KOPT-K1 (cell line): ENCODE results near the gene RBM5.

ENCODE experiments used
- H3K27ac ChIP-seq: fragments of 200-600 bp; sonication (generic); 2 replicates; pipeline ENCODE4 v1.5.1; 2016; ENCODE audit warnings: antibody characterized with exemption, mild to moderate bottlenecking, low read depth, low read length; ENCODE audit not compliant: poor library complexity, severe bottlenecking
- H3K36me3 ChIP-seq: fragments of 200-600 bp; sonication (generic); 2 replicates; pipeline ENCODE4 v1.5.1; 2017; ENCODE audit warnings: antibody characterized with exemption, mild to moderate bottlenecking, low read length, moderate library complexity; ENCODE audit not compliant: insufficient read depth
- H3K9me3 ChIP-seq: fragments of 200-600 bp; sonication (generic); 2 replicates; pipeline ENCODE4 v1.5.1; 2017; ENCODE audit warnings: antibody characterized with exemption, low read length, mild to moderate bottlenecking; ENCODE audit not compliant: insufficient read depth, poor library complexity, severe bottlenecking

Gene RBM5

GRCh38 chr3:50157827-50158529 lies 69.3 kb downstream of the RBM5 start:
- H3K36me3 ChIP-seq: no peaks in the 10 kb centered on the region
- no peaks in the 10 kb centered on the region for H3K9me3 ChIP-seq
- no peak overlapping the region for H3K27ac ChIP-seq

- Histone ChIP-seq H3K27ac (no peak overlapping the region), H3K36me3 (no peaks in the 10 kb centered on the region), H3K9me3 (no peaks in the 10 kb centered on the region)
These were observed 69.9 kb downstream of the RBM5 start for GRCh38 chr3:50158530-50159146.

- no peaks in the 10 kb centered on the region for H3K36me3 ChIP-seq
- no peaks in the 10 kb centered on the region for H3K9me3 ChIP-seq
- no peak overlapping the region for H3K27ac ChIP-seq
These were observed 71.9 kb downstream of the RBM5 start for GRCh38 chr3:50160561-50160983.

GRCh38 chr3:50161320-50161719 lies 72.6 kb downstream of the RBM5 start:
- H3K36me3 ChIP-seq: no peaks in the 10 kb centered on the region
- no peak overlapping the region for H3K27ac ChIP-seq
- H3K9me3 ChIP-seq: no peaks in the 10 kb centered on the region

- H3K27ac ChIP-seq: no peak overlapping the region
- H3K36me3 ChIP-seq: no peaks in the 10 kb centered on the region
- no peaks in the 10 kb centered on the region for H3K9me3 ChIP-seq
These were observed 73.5 kb downstream of the RBM5 start for GRCh38 chr3:50162034-50162883.

- H3K9me3 ChIP-seq: no peaks in the 10 kb centered on the region
- H3K27ac ChIP-seq: no peak overlapping the region
- no peaks in the 10 kb centered on the region for H3K36me3 ChIP-seq
These were observed 75.1 kb downstream of the RBM5 start for GRCh38 chr3:50163572-50164455.

- Histone ChIP-seq H3K9me3 (no peaks in the 10 kb centered on the region), H3K27ac (no peak overlapping the region), H3K36me3 (no peaks in the 10 kb centered on the region)
These were observed 75.8 kb downstream of the RBM5 start for GRCh38 chr3:50164481-50164880.

GRCh38 chr3:50164984-50165909 lies 76.5 kb downstream of the RBM5 start:
- Histone ChIP-seq H3K27ac (no peak overlapping the region), H3K36me3 (no peaks in the 10 kb centered on the region), H3K9me3 (no peaks in the 10 kb centered on the region)

GRCh38 chr3:50165910-50166538 lies 77.3 kb downstream of the RBM5 start:
- Histone ChIP-seq H3K36me3 (no peaks in the 10 kb centered on the region), H3K9me3 (no peaks in the 10 kb centered on the region), H3K27ac (no peak overlapping the region)

GRCh38 chr3:50166620-50167019 lies 77.9 kb downstream of the RBM5 start:
- Histone ChIP-seq H3K9me3 (no peaks in the 10 kb centered on the region), H3K27ac (no peak overlapping the region)

GRCh38 chr3:50167069-50167840 lies 78.5 kb downstream of the RBM5 start:
- H3K9me3 ChIP-seq: no peaks in the 10 kb centered on the region
- H3K27ac ChIP-seq: no peak overlapping the region

More at GRCh38 chr3:50166620-50167019, 77.9 kb downstream of the RBM5 start:
- H3K36me3 ChIP-seq: no peaks in the 10 kb centered on the region

GRCh38 chr3:50167841-50168209 lies 79.1 kb downstream of the RBM5 start:
- Histone ChIP-seq H3K36me3 (no peaks in the 10 kb centered on the region), H3K27ac (no peak overlapping the region), H3K9me3 (no peaks in the 10 kb centered on the region)

More at GRCh38 chr3:50167069-50167840, 78.5 kb downstream of the RBM5 start:
- no peaks in the 10 kb centered on the region for H3K36me3 ChIP-seq

GRCh38 chr3:50168388-50168787 lies 79.7 kb downstream of the RBM5 start:
- H3K27ac ChIP-seq: no peak overlapping the region
- H3K36me3 ChIP-seq: no peaks in the 10 kb centered on the region
- H3K9me3 ChIP-seq: no peaks in the 10 kb centered on the region
